GM12864 (cell line): ENCODE results near the gene CC2D1B.

Experiments
- DNase-seq: peaks from one replicate; pipeline ENCODE4 v3.0.0-alpha.2; 2011; ENCODE audit warnings: low read depth
- H3K4me3 ChIP-seq: 2 replicates; pipeline ENCODE4 v1.5.1; 2011; ENCODE audit warnings: mild to moderate bottlenecking, low read depth, low read length, control low read depth
- CTCF ChIP-seq: IDR thresholded peaks from 2 replicates; pipeline ENCODE4 v1.5.1; 2011; ENCODE audit warnings: low read depth, mild to moderate bottlenecking, moderate library complexity, low read length, control low read depth, inconsistent platforms; ENCODE audit errors: missing control alignments

CC2D1B gene

GRCh38 chr1:52306227-52307006 lies 59.6 kb downstream of the CC2D1B start:
- no peak for DNase-seq
- no peak overlapping the region for H3K4me3 ChIP-seq
- TF ChIP-seq CTCF = no peak

- no peak for TF ChIP-seq CTCF
- H3K4me3 ChIP-seq = no peak overlapping the region
Measured at GRCh38 chr1:52305417-52306226, 60.4 kb downstream of the CC2D1B start.

More at GRCh38 chr1:52305417-52306226, 60.4 kb downstream of the CC2D1B start:
- DNase-seq = no peak
